HG03520 (cell line): ENCODE results near the gene ECSCR.
"Not testable (repeated sequence)": the region's sequence is repeated elsewhere in the genome, so short reads cannot be mapped to it uniquely, and the experiment has no call there.

Experiments used
- ATAC-seq: cut with Tn5 transposase; IDR thresholded peaks from one replicate; pipeline ENCODE4 v1.9.1; 2021; ENCODE audit warnings: mild to moderate bottlenecking, moderate library complexity; ENCODE audit not compliant: unreplicated experiment

ECSCR gene, protein sequence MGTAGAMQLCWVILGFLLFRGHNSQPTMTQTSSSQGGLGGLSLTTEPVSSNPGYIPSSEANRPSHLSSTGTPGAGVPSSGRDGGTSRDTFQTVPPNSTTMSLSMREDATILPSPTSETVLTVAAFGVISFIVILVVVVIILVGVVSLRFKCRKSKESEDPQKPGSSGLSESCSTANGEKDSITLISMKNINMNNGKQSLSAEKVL

DNA sequence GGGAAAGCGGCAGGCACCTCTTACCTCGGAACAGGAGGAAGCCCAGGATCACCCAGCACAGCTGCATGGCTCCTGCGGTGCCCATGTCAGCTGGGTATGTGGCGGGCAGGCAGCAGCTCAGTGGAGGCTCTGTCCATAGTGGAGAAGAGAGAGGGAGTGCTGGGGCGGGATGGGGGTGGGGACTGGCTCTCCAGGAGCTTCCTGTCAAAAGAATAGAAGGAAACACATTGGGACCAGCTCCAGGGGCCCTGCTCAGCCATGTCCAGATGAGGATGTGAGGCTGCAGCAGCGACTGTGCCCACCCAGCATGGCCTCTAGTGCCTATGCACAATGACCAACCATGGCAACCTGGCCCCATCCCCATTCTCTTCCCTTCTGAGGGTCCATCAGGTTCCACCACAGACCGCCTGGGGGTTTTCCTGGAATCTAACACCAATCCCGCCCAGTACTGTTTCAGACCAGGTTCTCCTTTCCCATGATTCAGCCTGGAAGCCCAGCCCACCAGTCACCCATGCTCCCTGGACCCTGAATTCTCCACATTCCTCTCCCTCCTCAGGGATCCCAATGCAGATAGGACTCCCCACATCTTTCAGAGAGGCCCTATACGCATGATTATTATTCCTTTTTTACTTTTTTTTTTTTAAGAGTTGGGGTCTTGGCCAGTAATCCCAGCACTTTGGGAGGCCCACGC lies at the start of gene ECSCR:
Gene ECSCR (minus strand): TSS at position 158 of the 691 bp plus-strand sequence. CDS start 73 bp downstream, at position 85.
- no peak for ATAC-seq

GRCh38 chr5:139504722-139505121 lies 42.2 kb upstream of the ECSCR start:
- ATAC-seq = not testable (repeated sequence)

DNA sequence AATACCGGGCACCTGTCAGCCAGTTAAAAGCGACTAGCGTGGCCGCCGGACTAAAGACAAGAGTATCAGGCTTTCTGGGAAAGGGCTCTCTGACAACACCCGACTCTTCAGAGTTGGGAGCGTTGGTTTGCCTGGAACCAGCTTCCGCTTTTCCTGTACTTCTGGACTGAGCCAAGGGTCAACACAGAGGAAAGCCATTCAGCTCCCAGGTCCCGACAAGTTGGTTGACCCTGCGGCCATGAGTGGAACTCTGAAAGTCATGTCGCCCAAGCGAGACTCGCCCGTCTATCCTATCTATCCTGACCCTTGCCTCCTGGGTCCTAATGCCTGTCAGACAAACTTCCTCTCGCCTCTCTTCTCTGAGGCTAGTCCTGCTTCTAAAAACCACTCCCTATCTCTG lies 41.3 kb upstream of the ECSCR start:
- not testable (repeated sequence) for ATAC-seq

DNA sequence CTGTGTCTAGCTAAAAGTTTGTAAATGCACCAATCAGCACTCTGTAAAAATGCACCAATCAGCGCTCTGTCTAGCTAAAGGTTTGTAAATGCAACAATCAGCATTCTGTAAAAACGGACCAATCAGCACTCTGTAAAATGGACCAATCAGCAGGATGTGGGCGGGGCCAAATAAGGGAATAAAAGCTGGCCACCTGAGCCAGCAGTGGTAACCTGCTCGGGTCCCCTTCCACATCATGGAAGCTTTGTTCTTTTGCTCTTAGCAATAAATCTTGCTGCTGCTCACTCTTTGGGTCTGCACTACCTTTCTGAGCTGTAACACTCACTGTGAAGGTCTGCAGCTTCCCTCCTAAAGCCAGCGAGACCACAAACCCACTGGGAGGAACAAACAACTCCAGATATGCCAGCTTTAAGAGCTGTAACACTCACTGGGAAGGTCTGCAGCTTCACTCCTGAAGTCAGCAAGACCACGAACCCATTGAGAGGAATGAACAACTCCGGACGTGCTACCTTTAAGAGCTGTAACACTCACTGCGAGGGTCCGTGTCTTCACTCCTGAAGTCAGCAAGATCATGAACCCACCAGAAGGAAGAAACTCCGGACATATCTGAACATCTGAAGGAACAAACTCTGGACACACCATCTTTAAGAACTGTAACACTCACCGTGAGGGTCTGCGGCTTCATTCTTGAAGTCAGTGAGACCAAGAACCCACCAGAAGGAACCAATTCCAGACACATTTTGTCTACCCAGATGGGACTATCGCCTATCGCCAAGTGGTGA lies 40.7 kb upstream of the ECSCR start:
- ATAC-seq = not testable (repeated sequence)

GRCh38 chr5:139501381-139501780 lies 38.8 kb upstream of the ECSCR start:
- no peak for ATAC-seq

DNA sequence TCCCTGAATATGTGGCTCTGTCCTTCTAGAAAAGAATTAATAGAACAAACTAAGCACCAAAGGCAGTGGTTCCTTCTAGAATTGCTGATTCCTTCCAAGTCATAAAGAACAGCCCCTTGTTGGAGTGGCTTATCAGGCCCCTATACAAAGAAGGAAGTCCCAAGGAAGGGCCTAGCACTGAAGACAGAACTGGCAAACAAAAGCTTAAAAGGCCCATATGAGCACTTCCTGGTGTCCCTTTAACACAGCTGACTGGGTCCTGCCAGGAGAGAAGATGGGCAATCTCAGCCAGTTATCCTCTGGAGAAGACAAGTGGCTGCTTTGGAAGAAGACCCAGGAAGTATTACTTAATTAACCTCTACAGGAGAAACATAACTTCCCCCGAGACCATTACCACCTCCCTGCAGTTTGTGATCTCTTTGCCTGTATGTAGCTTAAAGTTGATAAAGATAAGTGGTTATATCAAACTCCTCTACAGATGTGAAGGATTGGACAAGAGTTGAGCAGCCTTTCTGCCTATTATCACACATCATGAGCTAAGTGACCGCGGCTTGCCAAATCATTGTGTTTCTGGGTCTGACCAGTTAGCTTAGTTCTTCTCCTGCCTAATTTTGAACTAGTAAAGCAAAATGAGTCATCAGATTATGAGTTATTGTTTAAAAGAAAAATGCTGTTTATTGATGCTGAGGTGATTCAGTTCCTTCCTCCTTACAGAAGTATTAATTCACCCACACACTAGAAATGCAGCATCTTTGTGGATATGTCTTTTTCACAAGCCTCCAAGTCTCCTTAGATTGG lies 33.3 kb upstream of the ECSCR start:
- no peak for ATAC-seq

DNA sequence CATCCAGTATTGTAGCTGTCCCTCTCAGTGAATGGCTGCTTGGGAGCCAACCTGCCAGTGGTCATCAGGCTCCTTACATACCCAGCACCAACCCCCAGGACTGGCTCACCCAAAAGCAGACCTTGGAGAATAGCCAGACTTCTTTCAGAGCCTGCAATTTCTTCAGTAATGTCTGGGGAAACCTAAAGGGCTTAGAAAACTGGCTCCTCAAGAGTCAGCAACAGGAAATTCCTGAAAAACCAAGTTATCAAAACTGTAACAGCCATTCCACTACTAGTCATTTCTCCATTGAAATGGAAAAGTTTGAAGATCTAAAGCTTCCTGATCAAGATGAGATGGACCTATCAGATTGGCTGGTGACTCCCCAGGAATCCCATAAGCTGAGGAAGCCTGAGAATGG lies 32.3 kb upstream of the ECSCR start:
- no peak for ATAC-seq

GRCh38 chr5:139494256-139494655 lies 31.7 kb upstream of the ECSCR start:
- ATAC-seq = no peak

DNA sequence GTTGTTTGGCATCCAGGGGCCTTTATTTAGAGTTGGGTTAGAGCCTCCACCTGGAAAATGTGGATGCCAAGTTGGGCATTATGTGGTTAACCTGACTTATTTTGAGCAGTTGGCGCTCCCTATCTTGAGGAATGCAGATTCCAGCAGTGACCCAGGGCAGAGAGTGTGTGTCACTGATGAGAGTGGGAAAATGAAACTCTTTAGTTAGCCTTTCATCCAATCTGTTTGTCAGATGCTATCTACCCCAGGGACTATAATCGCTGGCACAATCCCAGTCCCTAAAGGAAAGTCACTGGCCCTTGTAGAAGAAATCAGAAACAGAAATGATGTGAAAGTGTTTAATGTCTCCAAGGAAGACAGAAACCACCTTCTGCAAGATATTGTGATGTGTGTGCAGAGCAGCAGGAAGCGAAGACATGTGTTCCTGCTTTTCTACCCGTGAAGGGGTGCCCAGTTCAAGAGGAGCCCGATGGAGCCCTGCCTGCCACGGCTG lies 30.2 kb upstream of the ECSCR start:
- no peak for ATAC-seq

GRCh38 chr5:139488260-139488659 lies 25.7 kb upstream of the ECSCR start:
- ATAC-seq = no peak

- no peak for ATAC-seq
Observed at GRCh38 chr5:139486201-139486600, 23.7 kb upstream of the ECSCR start.

DNA sequence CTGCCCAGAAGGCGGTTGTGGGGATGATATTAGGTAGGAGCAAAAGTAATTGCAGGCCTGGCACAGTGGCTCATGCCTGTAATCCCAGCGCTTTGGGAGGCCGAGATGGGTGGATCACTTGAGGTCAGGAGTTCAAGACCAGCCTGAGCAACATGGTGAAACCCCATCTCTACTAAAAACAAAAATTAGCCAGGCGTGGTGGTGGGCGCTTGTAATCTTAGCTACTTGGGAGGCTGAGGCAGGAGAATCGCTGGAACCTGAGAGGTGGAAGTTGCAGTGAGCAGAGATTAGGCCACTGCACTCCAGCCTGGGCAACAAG lies 20.3 kb upstream of the ECSCR start:
- not testable (repeated sequence) for ATAC-seq

DNA sequence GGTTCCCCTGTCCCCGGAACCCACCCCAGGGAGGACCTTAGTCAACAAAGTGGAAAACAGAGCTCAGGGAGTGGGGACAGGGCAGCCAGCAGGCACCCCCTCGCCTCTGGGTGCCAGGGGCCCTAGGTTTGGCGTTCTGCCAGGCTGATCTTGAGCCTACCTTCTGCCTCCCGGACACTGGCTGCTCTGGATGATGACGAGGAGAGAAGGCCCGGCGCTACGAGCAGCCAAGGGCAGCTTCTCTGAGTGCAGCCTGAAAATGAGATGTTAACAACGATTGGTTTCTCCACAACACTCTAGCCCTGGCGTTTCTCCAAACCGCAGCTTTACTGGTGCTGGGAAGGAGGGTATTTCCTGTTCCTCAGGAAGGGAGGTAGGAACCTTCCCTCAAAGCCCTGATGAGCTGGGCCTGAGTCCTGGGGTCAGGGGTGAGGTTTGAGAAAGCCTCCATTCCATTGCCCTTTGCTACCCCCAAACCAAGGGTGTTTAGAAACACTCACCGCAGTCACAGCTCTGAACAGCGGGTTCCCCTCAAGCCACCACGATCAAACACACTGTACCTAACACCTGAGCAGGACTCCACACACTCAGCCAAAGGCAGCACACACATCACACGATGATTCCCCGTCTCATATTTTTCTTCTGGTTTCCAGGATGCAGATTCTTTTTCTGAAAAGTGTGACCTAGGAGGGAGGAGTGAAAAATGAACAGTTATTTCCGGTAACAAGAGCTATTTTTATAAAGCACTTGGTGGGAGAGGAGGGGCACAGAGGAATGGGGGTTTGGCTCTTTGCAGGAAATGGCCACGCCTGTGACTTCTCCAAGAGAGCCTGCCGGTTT lies 19.7 kb upstream of the ECSCR start, which contains the start of gene STING1:
Gene STING1 (minus strand): TSS at position 709 of the 840 bp plus-strand sequence. CDS start 1,054 bp downstream, outside the sequence.
- no peak for ATAC-seq

GRCh38 chr5:139481580-139482049 lies 19.1 kb upstream of the ECSCR start:
- no peak for ATAC-seq

DNA sequence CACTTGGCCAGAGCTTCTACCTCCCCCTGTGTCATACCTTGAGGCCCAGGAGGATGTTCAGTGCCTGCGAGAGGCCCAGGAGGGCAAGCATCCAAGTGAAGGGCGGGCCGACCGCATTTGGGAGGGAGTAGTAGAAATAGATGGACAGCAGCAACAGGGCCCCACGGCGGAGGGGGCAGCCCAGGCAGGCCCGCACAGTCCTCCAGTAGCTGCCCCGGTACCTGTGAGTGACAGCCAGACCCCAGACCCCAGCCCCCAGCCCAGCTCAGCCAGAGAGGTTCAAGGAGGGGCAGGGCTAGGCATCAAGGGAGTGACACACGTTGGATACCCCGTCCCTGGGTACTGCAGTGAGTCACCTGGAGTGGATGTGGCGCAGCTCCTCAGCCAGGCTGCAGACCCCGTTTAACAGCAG lies 18.6 kb upstream of the ECSCR start:
- no peak for ATAC-seq

GRCh38 chr5:139479729-139480128 lies 17.2 kb upstream of the ECSCR start:
- ATAC-seq = not testable (repeated sequence)

- ATAC-seq = not testable (repeated sequence)
Observed at GRCh38 chr5:139478657-139479423, 16.3 kb upstream of the ECSCR start.

- ATAC-seq = no peak
Observed at GRCh38 chr5:139475865-139476617, 13.5 kb upstream of the ECSCR start.
